Kidney (tissue), 14 donors: ENCODE measurements around the gene NOSIP. TPM values are rescaled to one million over a fixed set of nuclear protein-coding genes. Genes with fewer than 3 reads are reported as not detected.

Experiments used
- DNase-seq, 5 donors: peaks; one replicate each; pipeline ENCODE4 v3.0.0-alpha.2; 2013 to 2020
- FAIRE-seq: peaks from 2 replicates; lab custom pipeline; 2012; peaks lifted over from hg19 to GRCh38; lab: Jason Lieb, UNC
- H3K27ac ChIP-seq, 2 donors: one replicate each; pipeline ENCODE4 v1.7.0; 2013; ENCODE audit warnings: low read depth in 2 of 2, low read length in 2 of 2, inconsistent platforms in 1 of 2
- H3K27me3 ChIP-seq: one replicate; pipeline ENCODE4 v1.7.1; 2013; ENCODE audit warnings: low read length, inconsistent platforms; ENCODE audit not compliant: control insufficient read depth, insufficient read depth
- H3K36me3 ChIP-seq, 3 donors: one replicate each; pipeline versions ENCODE4 v1.7.0 to v1.7.1; 2013; ENCODE audit warnings: low read length in 3 of 3, control low read depth in 1 of 3, inconsistent platforms in 1 of 3; ENCODE audit not compliant: insufficient read depth in 3 of 3, control insufficient read depth in 2 of 3
- H3K4me1 ChIP-seq, 3 donors: one replicate each; pipeline versions ENCODE4 v1.7.0 to v1.7.1; 2013; ENCODE audit warnings: low read length in 3 of 3, inconsistent platforms in 1 of 3, low read depth in 1 of 3; ENCODE audit not compliant: control insufficient read depth in 2 of 3, insufficient read depth in 2 of 3
- H3K4me3 ChIP-seq, 3 donors: one replicate each; pipeline versions ENCODE4 v1.7.0 to v1.8.1; 2013; ENCODE audit warnings: low read length in 3 of 3, control low read depth in 1 of 3, inconsistent platforms in 1 of 3
- H3K9ac ChIP-seq, 3 donors: one replicate each; pipeline versions ENCODE4 v1.7.0 to v1.7.1; 2013; ENCODE audit warnings: low read length in 3 of 3, control low read depth in 1 of 3, inconsistent platforms in 1 of 3
- H3K9me3 ChIP-seq, 3 donors: one replicate each; pipeline versions ENCODE4 v1.7.0 to v1.7.1; 2013; ENCODE audit warnings: low read length in 3 of 3, control low read depth in 1 of 3, inconsistent platforms in 1 of 3; ENCODE audit not compliant: control insufficient read depth in 2 of 3, insufficient read depth in 1 of 3
- intact Hi-C: fragments of 100-400 bp; cut with DNase I; formaldehyde crosslinking; loops from one replicate; pipeline ENCODE4 v1.11.1; 2022
- polyA plus RNA-seq: library from polyadenylated mRNA; stranded (reverse); fragments of 350-450 nt; fragmentation: Illumina TruSeq; extraction: RNeasy Lipid Tissue Mini Kit (QIAGEN cat#74804); gene quantifications from one replicate; pipeline ENCODE4 v1.2.3, GENCODE V29; 2014; ENCODE audit warnings: low read depth, low replicate concordance; ENCODE audit not compliant: insufficient read depth
- total RNA-seq: library from RNA; stranded (reverse); fragmentation: NEBNext Ultra II Directional; extraction: Animal tissue kit (Norgen Biotek cat#: 25700); gene quantifications from one replicate; pipeline ENCODE4 v1.2.1, GENCODE V29; 2021
- TF ChIP-seq, protein P1 (sequence below): IDR thresholded peaks from 3 replicates; pipeline ENCODE4 v1.5.1; 2012; ENCODE audit warnings: mild to moderate bottlenecking, moderate library complexity, borderline replicate concordance; ENCODE audit not compliant: insufficient read depth; ENCODE audit errors: extremely low read depth
- donor health status: control.
- donor health status: control.
- donor health status: control.
- donor health status: control.
- donor health status: control.
- donor health status: DM: yes; HTN: yes; CAD: no.
- donor health status: Normal renal cell carcinoma (clear cell type).

NOSIP gene
- total and polyA plus RNA-seq, 2 donors from 2014 or later, result 52.8 to 122 TPM

DNA sequence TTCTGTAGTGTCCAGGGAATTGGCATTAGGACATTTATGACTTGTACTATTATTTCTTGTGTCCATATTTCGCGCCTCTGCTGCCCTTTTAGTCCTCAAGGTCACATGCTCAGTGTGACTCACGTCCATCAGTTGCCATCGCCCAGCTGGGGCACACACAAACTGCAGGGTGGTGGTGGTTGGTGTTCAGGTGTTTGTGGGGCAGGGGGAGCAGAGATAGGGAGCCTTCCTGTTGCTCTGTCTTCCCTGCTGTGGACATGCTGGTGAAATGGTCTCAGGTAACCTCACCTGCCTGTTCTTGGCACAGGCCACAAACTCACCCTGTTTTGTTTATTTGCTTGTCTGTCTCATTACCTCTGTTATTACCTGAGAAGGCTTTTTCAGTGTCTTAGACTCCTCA lies 33.0 kb upstream of the NOSIP start:
- Histone ChIP-seq H3K27me3 (no peaks in the 10 kb centered on the region), H3K9ac (no peak overlapping the region), H3K9me3 (no peaks in the 10 kb centered on the region), H3K4me1 (no peaks in the 10 kb centered on the region), H3K36me3 (peaks cover 5 to 38% (median 8%) of the 10 kb centered on the region in 3 donors), H3K4me3 (no peak overlapping the region), H3K27ac (no peak overlapping the region)
- no peak for FAIRE-seq
- no peak for DNase-seq
- TF ChIP-seq, protein P1, sequence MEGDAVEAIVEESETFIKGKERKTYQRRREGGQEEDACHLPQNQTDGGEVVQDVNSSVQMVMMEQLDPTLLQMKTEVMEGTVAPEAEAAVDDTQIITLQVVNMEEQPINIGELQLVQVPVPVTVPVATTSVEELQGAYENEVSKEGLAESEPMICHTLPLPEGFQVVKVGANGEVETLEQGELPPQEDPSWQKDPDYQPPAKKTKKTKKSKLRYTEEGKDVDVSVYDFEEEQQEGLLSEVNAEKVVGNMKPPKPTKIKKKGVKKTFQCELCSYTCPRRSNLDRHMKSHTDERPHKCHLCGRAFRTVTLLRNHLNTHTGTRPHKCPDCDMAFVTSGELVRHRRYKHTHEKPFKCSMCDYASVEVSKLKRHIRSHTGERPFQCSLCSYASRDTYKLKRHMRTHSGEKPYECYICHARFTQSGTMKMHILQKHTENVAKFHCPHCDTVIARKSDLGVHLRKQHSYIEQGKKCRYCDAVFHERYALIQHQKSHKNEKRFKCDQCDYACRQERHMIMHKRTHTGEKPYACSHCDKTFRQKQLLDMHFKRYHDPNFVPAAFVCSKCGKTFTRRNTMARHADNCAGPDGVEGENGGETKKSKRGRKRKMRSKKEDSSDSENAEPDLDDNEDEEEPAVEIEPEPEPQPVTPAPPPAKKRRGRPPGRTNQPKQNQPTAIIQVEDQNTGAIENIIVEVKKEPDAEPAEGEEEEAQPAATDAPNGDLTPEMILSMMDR, result no peak
- intact Hi-C loops, result no loop called here

DNA sequence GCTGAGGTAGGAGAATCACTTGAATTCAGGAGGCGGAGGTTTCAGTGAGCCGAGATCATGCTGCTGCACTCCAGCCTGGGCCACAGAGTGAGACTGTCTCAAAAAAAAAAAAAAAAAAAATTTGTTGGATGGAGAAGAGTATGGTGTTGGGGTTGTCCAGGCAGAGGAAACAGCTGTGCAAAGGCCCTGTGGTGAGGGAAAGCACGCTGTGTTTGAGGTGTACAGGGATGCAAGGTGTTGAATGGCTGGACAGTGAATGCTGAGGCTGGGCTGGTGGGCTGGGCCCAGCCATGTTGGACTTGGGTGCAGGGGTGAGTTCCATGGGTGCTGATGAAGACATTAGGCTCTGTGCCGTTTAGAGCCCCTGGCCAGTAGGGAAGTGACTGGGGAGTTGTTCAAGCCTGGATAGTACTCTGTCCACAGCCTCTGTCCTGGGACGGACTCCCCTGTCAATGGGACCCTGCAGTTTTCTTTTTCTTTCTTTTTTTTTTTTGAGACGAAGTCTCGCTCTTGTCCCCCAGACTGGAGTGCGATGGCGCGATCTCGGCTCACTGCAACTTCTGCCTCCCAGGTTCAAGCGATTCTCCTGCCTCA lies 29.2 kb upstream of the NOSIP start:
- Histone ChIP-seq H3K27ac (no peak overlapping the region), H3K9ac (no peak overlapping the region), H3K4me3 (no peak overlapping the region), H3K36me3 (peaks cover 0 to 17% (median 0%) of the 10 kb centered on the region in 3 donors), H3K27me3 (no peaks in the 10 kb centered on the region), H3K9me3 (no peaks in the 10 kb centered on the region), H3K4me1 (no peaks in the 10 kb centered on the region)
- TF ChIP-seq, protein P1, result no peak
- intact Hi-C loops, result no loop called here
- DNase-seq, result no peak
- FAIRE-seq, result no peak

DNA sequence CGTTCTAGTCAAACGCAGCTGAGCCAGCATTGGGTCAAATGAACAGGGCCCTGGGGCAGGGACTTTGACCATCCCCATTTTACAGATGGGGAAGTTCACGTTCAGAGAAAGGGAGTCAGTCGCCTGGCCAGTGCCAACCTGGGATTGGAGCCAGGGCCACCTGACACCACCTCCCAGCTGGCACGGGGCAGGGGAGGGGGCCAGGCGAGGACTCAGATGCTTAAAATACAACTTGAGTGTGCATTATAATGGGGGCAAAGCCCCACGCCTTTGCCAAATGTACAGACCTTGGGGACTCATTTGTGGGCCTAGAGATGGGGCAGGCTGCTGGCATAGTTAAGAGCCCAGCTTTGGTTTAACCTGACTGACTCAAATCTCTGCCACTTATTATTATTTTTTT lies 25.2 kb upstream of the NOSIP start:
- no peak overlapping the region for H3K27ac ChIP-seq
- TF ChIP-seq, protein P1, result no peak
- no peaks in the 10 kb centered on the region for H3K27me3 ChIP-seq
- intact Hi-C loops, result no loop called here
- H3K4me3 ChIP-seq, result no peak overlapping the region
- H3K9me3 ChIP-seq, result no peaks in the 10 kb centered on the region
- no peak for DNase-seq
- H3K4me1 ChIP-seq, result no peaks in the 10 kb centered on the region
- FAIRE-seq, result no peak
- peaks cover 5 to 21% (median 9%) of the 10 kb centered on the region in 3 donors for H3K36me3 ChIP-seq
- no peak overlapping the region for H3K9ac ChIP-seq

DNA sequence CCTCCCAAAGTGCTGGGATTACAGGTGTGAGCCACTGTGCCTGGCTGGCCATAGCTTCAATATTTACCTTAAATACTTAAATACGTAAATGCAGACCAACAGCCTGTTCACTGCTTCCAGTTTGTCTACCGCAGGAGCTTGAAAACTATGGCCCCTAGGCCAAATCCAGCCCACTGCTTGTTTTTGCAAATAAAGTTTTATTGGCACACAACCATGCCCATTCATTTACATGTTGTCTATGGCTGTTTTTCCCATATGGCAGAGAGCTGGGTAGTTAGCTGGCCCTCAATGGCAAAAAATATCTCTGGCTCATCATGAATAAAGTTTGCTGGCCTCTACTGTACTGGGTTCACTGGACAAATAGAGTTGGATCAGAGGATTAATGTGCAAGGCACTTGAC lies 22.4 kb upstream of the NOSIP start:
- DNase-seq (no peak), FAIRE-seq (no peak)
- intact Hi-C loops, result no loop called here
- Histone ChIP-seq H3K9ac (no peak overlapping the region), H3K9me3 (no peaks in the 10 kb centered on the region), H3K36me3 (peaks cover 5 to 26% (median 9%) of the 10 kb centered on the region in 3 donors), H3K4me1 (no peaks in the 10 kb centered on the region), H3K27ac (no peak overlapping the region), H3K27me3 (no peaks in the 10 kb centered on the region), H3K4me3 (no peak overlapping the region)
- TF ChIP-seq, protein P1, result no peak
